Neural progenitor cell (in vitro differentiated cells): Measurements from ENCODE around the gene CHRNA9. TPM values are rescaled to one million over a fixed set of nuclear protein-coding genes. Genes with fewer than 3 reads are reported as not detected.

Experiments used
- DNase-seq: peaks from one replicate; pipeline ENCODE4 v3.0.0-alpha.2; 2016; ENCODE audit warnings: low spot score
- H2AFZ ChIP-seq: fragments of 200-600 bp; sonication (generic); replicated peaks from 2 replicates; pipeline ENCODE4 v1.6.1; 2016; ENCODE audit warnings: antibody characterized with exemption
- H3F3A ChIP-seq: fragments of 200-600 bp; sonication (generic); 2 replicates; pipeline ENCODE4 v1.6.1; 2016; ENCODE audit warnings: antibody characterized with exemption, low read depth
- H3K27ac ChIP-seq: fragments of 200-600 bp; sonication (generic); 2 replicates; pipeline ENCODE4 v1.5.1; 2016; ENCODE audit warnings: mild to moderate bottlenecking
- H3K27me3 ChIP-seq: fragments of 200-600 bp; sonication (generic); 2 replicates; pipeline ENCODE4 v1.6.1; 2016; ENCODE audit warnings: mild to moderate bottlenecking, moderate library complexity
- H3K36me3 ChIP-seq: fragments of 200-600 bp; sonication (generic); 2 replicates; pipeline ENCODE4 v1.5.1; 2016
- H3K4me1 ChIP-seq: fragments of 200-600 bp; sonication (generic); 2 replicates; pipeline ENCODE4 v1.6.1; 2016; ENCODE audit warnings: mixed run types
- H3K4me2 ChIP-seq: fragments of 200-600 bp; sonication (generic); 2 replicates; pipeline ENCODE4 v1.6.1; 2016
- H3K4me3 ChIP-seq: fragments of 200-600 bp; sonication (generic); 2 replicates; pipeline ENCODE4 v1.5.1; 2016
- H3K79me2 ChIP-seq: fragments of 200-600 bp; sonication (generic); 2 replicates; pipeline ENCODE4 v1.6.1; 2016; ENCODE audit warnings: low read depth
- H3K9ac ChIP-seq: fragments of 200-600 bp; sonication (generic); 2 replicates; pipeline ENCODE4 v1.6.1; 2016
- H3K9me3 ChIP-seq: fragments of 200-600 bp; sonication (generic); 2 replicates; pipeline ENCODE4 v1.5.1; 2016; ENCODE audit warnings: low read depth
- H4K20me1 ChIP-seq: fragments of 200-600 bp; sonication (generic); 2 replicates; pipeline ENCODE4 v1.6.1; 2016; ENCODE audit warnings: low read depth
- H3K27ac Mint-ChIP-seq: 3 replicates; pipeline ENCODE4 v1.8.0; 2021; ENCODE audit warnings: mixed read lengths
- H3K27me3 Mint-ChIP-seq: 2 replicates; pipeline ENCODE4 v1.8.0; 2022; ENCODE audit warnings: low read depth, mild to moderate bottlenecking, inconsistent platforms, moderate library complexity, mixed read lengths; ENCODE audit not compliant: insufficient read depth
- H3K36me3 Mint-ChIP-seq: 3 replicates; pipeline ENCODE4 v1.8.0; 2021; ENCODE audit warnings: mixed read lengths
- H3K4me1 Mint-ChIP-seq: 3 replicates; pipeline ENCODE4 v1.8.0; 2021; ENCODE audit warnings: mixed read lengths
- H3K4me3 Mint-ChIP-seq: 3 replicates; pipeline ENCODE4 v1.8.0; 2021; ENCODE audit warnings: mild to moderate bottlenecking, moderate library complexity, mixed read lengths
- H3K9me3 Mint-ChIP-seq: 3 replicates; pipeline ENCODE4 v1.8.0; 2020; ENCODE audit warnings: mixed read lengths
- CTCF ChIP-seq: fragments of 200-600 bp; sonication (generic); IDR thresholded peaks from 2 replicates; pipeline ENCODE4 v1.5.1; 2017; ENCODE audit warnings: antibody characterized with exemption, mild to moderate bottlenecking
- EZH2 ChIP-seq: fragments of 200-600 bp; sonication (generic); IDR thresholded peaks from 2 replicates; pipeline ENCODE4 v1.6.1; 2017; ENCODE audit warnings: antibody characterized with exemption, mild to moderate bottlenecking, moderate library complexity
- EZH2phosphoT487 ChIP-seq: fragments of 200-600 bp; sonication (generic); IDR thresholded peaks from 2 replicates; pipeline ENCODE4 v1.6.1; 2017; ENCODE audit warnings: antibody characterized with exemption
- small RNA-seq: library from RNA; depleted of rRNA; stranded (forward); fragments of <200 nt; gene quantifications from one replicate; pipeline ENCODE3, GENCODE V24; 2015
- total RNA-seq: library from RNA; depleted of rRNA; stranded (reverse); fragments of >200 nt; gene quantifications from 2 replicates; pipeline ENCODE4 v1.2.3, GENCODE V29; 2015; ENCODE audit warnings: low replicate concordance

CHRNA9 gene
- total RNA-seq, 1 donor from 2014 or later: 0.67 TPM

- Histone ChIP-seq H3K9ac (no peak overlapping the region), H3K9me3 (no peaks in the 10 kb centered on the region), H3K79me2 (no peaks in the 10 kb centered on the region), H3K4me3 (no peak overlapping the region), H3F3A (no peaks in the 10 kb centered on the region), H4K20me1 (no peaks in the 10 kb centered on the region), H3K27ac (no peak overlapping the region), H2AFZ (no peak overlapping the region), H3K36me3 (no peaks in the 10 kb centered on the region), H3K4me1 (peaks cover 6% of the 10 kb centered on the region), H3K4me2 (no peak overlapping the region), H3K27me3 (no peaks in the 10 kb centered on the region)
- H3K4me3 Mint-ChIP-seq: no peak overlapping the region
- peaks cover 2% of the 10 kb centered on the region for H3K27me3 Mint-ChIP-seq
- peaks cover 9% of the 10 kb centered on the region for H3K4me1 Mint-ChIP-seq
- no peak for DNase-seq
- H3K36me3 Mint-ChIP-seq: peaks cover 1% of the 10 kb centered on the region
- TF ChIP-seq EZH2 (no peak), EZH2phosphoT487 (no peak), CTCF (no peak)
- H3K27ac Mint-ChIP-seq: no peak overlapping the region
- H3K9me3 Mint-ChIP-seq: peaks cover 11% of the 10 kb centered on the region
These were observed 66.5 kb downstream of the CHRNA9 start for GRCh38 chr4:40401631-40402030.

GRCh38 chr4:40402556-40402955 lies 67.4 kb downstream of the CHRNA9 start:
- no peaks in the 10 kb centered on the region for H3K36me3 ChIP-seq
- TF ChIP-seq CTCF: no peak
- no peak for TF ChIP-seq EZH2
- TF ChIP-seq EZH2phosphoT487: no peak
- peaks cover 3% of the 10 kb centered on the region for H3K27me3 Mint-ChIP-seq
- H3F3A ChIP-seq: no peaks in the 10 kb centered on the region
- H3K4me3 Mint-ChIP-seq: no peak overlapping the region
- H4K20me1 ChIP-seq: no peaks in the 10 kb centered on the region
- no peak for DNase-seq
- no peak overlapping the region for H3K27ac ChIP-seq
- H3K9me3 Mint-ChIP-seq: peaks cover 19% of the 10 kb centered on the region
- no peak overlapping the region for H3K4me2 ChIP-seq
- H3K4me1 Mint-ChIP-seq: peaks cover 9% of the 10 kb centered on the region
- H3K36me3 Mint-ChIP-seq: peaks cover 4% of the 10 kb centered on the region
- H3K9ac ChIP-seq: no peak overlapping the region
- no peaks in the 10 kb centered on the region for H3K9me3 ChIP-seq
- no peaks in the 10 kb centered on the region for H3K27me3 ChIP-seq
- no peaks in the 10 kb centered on the region for H3K79me2 ChIP-seq
- no peak overlapping the region for H2AFZ ChIP-seq
- H3K4me1 ChIP-seq: peaks cover 6% of the 10 kb centered on the region
- no peak overlapping the region for H3K4me3 ChIP-seq
- H3K27ac Mint-ChIP-seq: peak overlapping the region; percentile 47

- no peaks in the 10 kb centered on the region for H3K36me3 ChIP-seq
- no peaks in the 10 kb centered on the region for H3K79me2 ChIP-seq
- no peak overlapping the region for H3K9ac ChIP-seq
- no peaks in the 10 kb centered on the region for H3K27me3 ChIP-seq
- no peak overlapping the region for H3K4me3 Mint-ChIP-seq
- no peak overlapping the region for H2AFZ ChIP-seq
- DNase-seq: peak; percentile 9
- H3K4me1 ChIP-seq: peaks cover 6% of the 10 kb centered on the region
- no peak overlapping the region for H3K27ac ChIP-seq
- peak overlapping the region; percentile 47 for H3K27ac Mint-ChIP-seq
- no peak overlapping the region for H3K4me3 ChIP-seq
- H3F3A ChIP-seq: no peaks in the 10 kb centered on the region
- H3K4me2 ChIP-seq: no peak overlapping the region
- no peak for TF ChIP-seq EZH2phosphoT487
- no peak for TF ChIP-seq EZH2
- TF ChIP-seq CTCF: no peak
- H3K9me3 ChIP-seq: no peaks in the 10 kb centered on the region
- peaks cover 23% of the 10 kb centered on the region for H3K9me3 Mint-ChIP-seq
- peaks cover 4% of the 10 kb centered on the region for H3K36me3 Mint-ChIP-seq
- peaks cover 3% of the 10 kb centered on the region for H3K27me3 Mint-ChIP-seq
- no peaks in the 10 kb centered on the region for H4K20me1 ChIP-seq
- H3K4me1 Mint-ChIP-seq: peaks cover 9% of the 10 kb centered on the region
These were observed 67.9 kb downstream of the CHRNA9 start for GRCh38 chr4:40403081-40403480.

Small RNA genes lying within 50 kb of the gene (small RNA-seq; reads per million reads assigned to genes)
- gene RNU7-74P: not detected

Other genes with a start within 250 kb of the CHRNA9 start
- gene RHOH, start 138.3 kb upstream of the CHRNA9 start, total RNA-seq: 5.7 and 11.2 TPM in 2 replicates